Astrocyte of the spinal cord (primary cell): Measurements from ENCODE around the gene FAM43B.
"Not testable (repeated sequence)": the region's sequence is repeated elsewhere in the genome, so short reads cannot be mapped to it uniquely, and the experiment has no call there.

Source experiments
- DNase-seq: peaks from one replicate; pipeline ENCODE4 v3.0.0; 2011; ENCODE audit warnings: low read depth, low spot score
- H3K4me3 ChIP-seq: 2 replicates; pipeline ENCODE4 v1.5.1; 2011; ENCODE audit warnings: low read depth, mild to moderate bottlenecking, low read length, moderate library complexity
- CTCF ChIP-seq: IDR thresholded peaks from 2 replicates; pipeline ENCODE4 v1.5.1; 2012; ENCODE audit warnings: low read depth, mild to moderate bottlenecking, low read length, inconsistent platforms
- in situ Hi-C: cut with HindIII; loops from 2 replicates; pipeline ENCODE4 v1.10.0; 2017; ENCODE audit warnings: low sequenced_read_pairs

The FAM43B gene

GRCh38 chr1:20551945-20552727 is at the start of gene FAM43B:
Gene FAM43B, plus strand, starts transcription at chr1:20552573. Its CDS starts 401 bp downstream, at chr1:20552974.
- in situ Hi-C loops: no loop called here
- H3K4me3 ChIP-seq: peak within 1 kb of the TSS; percentile 10
- no peak for DNase-seq
- TF ChIP-seq CTCF: no peak

- no peak for DNase-seq
- in situ Hi-C loops: no loop called here
- H3K4me3 ChIP-seq: no peak overlapping the region
- TF ChIP-seq CTCF: no peak
Measured at GRCh38 chr1:20505488-20505887, 46.9 kb upstream of the FAM43B start.

- no peak for TF ChIP-seq CTCF
- no peak for DNase-seq
- in situ Hi-C loops: no loop called here
- H3K4me3 ChIP-seq: peak overlapping the region; percentile 89
Measured at GRCh38 chr1:20507248-20507563, 45.2 kb upstream of the FAM43B start.

GRCh38 chr1:20507564-20508410 is 44.6 kb upstream of the FAM43B start, which contains the start of gene MUL1:
Gene MUL1, minus strand, starts transcription at chr1:20508151. Its CDS starts 127 bp downstream, at chr1:20508024.
- peak within 1 kb of the TSS; percentile 89 for H3K4me3 ChIP-seq
- in situ Hi-C loops: no loop called here
- DNase-seq: peak; percentile 92
- TF ChIP-seq CTCF: no peak

GRCh38 chr1:20508411-20508771 is 44.0 kb upstream of the FAM43B start:
- DNase-seq: no peak
- in situ Hi-C loops: no loop called here
- no peak for TF ChIP-seq CTCF
- H3K4me3 ChIP-seq: peak overlapping the region; percentile 89

- no peak overlapping the region for H3K4me3 ChIP-seq
- no peak for TF ChIP-seq CTCF
- in situ Hi-C loops: no loop called here
- DNase-seq: no peak
Measured at GRCh38 chr1:20511518-20512428, 40.6 kb upstream of the FAM43B start.

- H3K4me3 ChIP-seq, DNase-seq, in situ Hi-C loops: not testable (repeated sequence)
Measured at GRCh38 chr1:20519609-20520262, 32.6 kb upstream of the FAM43B start.
